Activated B cell treated with CpG ODN at 0.5 μM for 24 hours (primary cell): Measurements from ENCODE around the gene ARHGAP30. TPM values are rescaled to one million over a fixed set of nuclear protein-coding genes. Genes with fewer than 3 reads are reported as not detected.

Experiments
- ATAC-seq: fragments of 200-7000 bp; cut with Tn5 transposase; one replicate; pipeline ENCODE4 v1.10.0; 2021; ENCODE audit warnings: low read depth, mild to moderate bottlenecking, moderate library complexity
- CTCF ChIA-PET: fragments of 350-600 bp; sonication (Branson Sonifier 250); formaldehyde crosslinking; loops from one replicate; lab custom pipeline; 2021; ENCODE audit warnings: antibody characterized with exemption; lab: Charles Lee
- POLR2A ChIA-PET: fragments of 350-600 bp; sonication (Branson Sonifier 250); formaldehyde crosslinking; loops from one replicate; lab custom pipeline; 2021; ENCODE audit warnings: antibody characterized with exemption; lab: Charles Lee
- DNase-seq: peaks from one replicate; pipeline ENCODE4 v3.0.0; 2022
- H3K27ac Mint-ChIP-seq: one replicate; pipeline ENCODE4 v1.8.0; 2020; ENCODE audit warnings: mixed read lengths
- H3K27me3 Mint-ChIP-seq: one replicate; pipeline ENCODE4 v1.8.0; 2021; ENCODE audit warnings: mixed read lengths
- H3K36me3 Mint-ChIP-seq: one replicate; pipeline ENCODE4 v1.8.0; 2021; ENCODE audit warnings: low read depth, mixed read lengths
- H3K4me1 Mint-ChIP-seq: one replicate; pipeline ENCODE4 v1.8.0; 2021; ENCODE audit warnings: mixed read lengths
- H3K4me3 Mint-ChIP-seq: one replicate; pipeline ENCODE4 v1.8.0; 2020; ENCODE audit warnings: mild to moderate bottlenecking, mixed read lengths
- H3K9me3 Mint-ChIP-seq: one replicate; pipeline ENCODE4 v1.8.0; 2020; ENCODE audit warnings: mixed read lengths
- CTCF ChIP-seq: fragments of 200-600 bp; IDR thresholded peaks from one replicate; pipeline ENCODE4 v1.8.0; 2022; ENCODE audit warnings: antibody characterized with exemption, mild to moderate bottlenecking
- intact Hi-C: fragments of 100-400 bp; cut with micrococcal nuclease; formaldehyde crosslinking; loops from one replicate; pipeline ENCODE4 v1.15.1; 2024
- total RNA-seq: library from RNA; stranded (reverse); gene quantifications from 2 replicates; pipeline ENCODE4 v1.2.3, GENCODE V29; 2022

ARHGAP30 gene
- total RNA-seq, 1 donor from 2014 or later = 158 TPM

- ATAC-seq (no peak), DNase-seq (no peak)
- TF ChIP-seq CTCF = no peak
- Mint-ChIP-seq H3K27me3 (peaks cover 4% of the 10 kb centered on the region), H3K4me1 (no peaks in the 10 kb centered on the region), H3K36me3 (no peaks in the 10 kb centered on the region), H3K27ac (no peak overlapping the region), H3K9me3 (no peaks in the 10 kb centered on the region), H3K4me3 (no peak overlapping the region)
- intact Hi-C loops = no loop called here
- POLR2A ChIA-PET = no interaction called here
- CTCF ChIA-PET = interaction anchor here (1.3 kb wide), 1 partner anchor 15 kb away, joined by 3 read pairs; no protein-coding TSS in a partner anchor
These were observed 11.8 kb upstream of the ARHGAP30 start for GRCh38 chr1:161081519-161081918.

- no peaks in the 10 kb centered on the region for H3K36me3 Mint-ChIP-seq
- peaks cover 2% of the 10 kb centered on the region for H3K27me3 Mint-ChIP-seq
- H3K4me1 Mint-ChIP-seq = no peaks in the 10 kb centered on the region
- no peak overlapping the region for H3K27ac Mint-ChIP-seq
- TF ChIP-seq CTCF = no peak
- DNase-seq = no peak
- intact Hi-C loops = no loop called here
- ATAC-seq = no peak
- CTCF ChIA-PET = interaction anchor here (1.3 kb wide), 1 partner anchor 16 kb away, joined by 3 read pairs; no protein-coding TSS in a partner anchor
- H3K4me3 Mint-ChIP-seq = no peak overlapping the region
- POLR2A ChIA-PET = interaction anchor here (1.4 kb wide), 1 partner anchor 34 kb away, joined by 4 read pairs; no protein-coding TSS in a partner anchor
- no peaks in the 10 kb centered on the region for H3K9me3 Mint-ChIP-seq
These were observed 11.0 kb upstream of the ARHGAP30 start for GRCh38 chr1:161080441-161081405.

DNA sequence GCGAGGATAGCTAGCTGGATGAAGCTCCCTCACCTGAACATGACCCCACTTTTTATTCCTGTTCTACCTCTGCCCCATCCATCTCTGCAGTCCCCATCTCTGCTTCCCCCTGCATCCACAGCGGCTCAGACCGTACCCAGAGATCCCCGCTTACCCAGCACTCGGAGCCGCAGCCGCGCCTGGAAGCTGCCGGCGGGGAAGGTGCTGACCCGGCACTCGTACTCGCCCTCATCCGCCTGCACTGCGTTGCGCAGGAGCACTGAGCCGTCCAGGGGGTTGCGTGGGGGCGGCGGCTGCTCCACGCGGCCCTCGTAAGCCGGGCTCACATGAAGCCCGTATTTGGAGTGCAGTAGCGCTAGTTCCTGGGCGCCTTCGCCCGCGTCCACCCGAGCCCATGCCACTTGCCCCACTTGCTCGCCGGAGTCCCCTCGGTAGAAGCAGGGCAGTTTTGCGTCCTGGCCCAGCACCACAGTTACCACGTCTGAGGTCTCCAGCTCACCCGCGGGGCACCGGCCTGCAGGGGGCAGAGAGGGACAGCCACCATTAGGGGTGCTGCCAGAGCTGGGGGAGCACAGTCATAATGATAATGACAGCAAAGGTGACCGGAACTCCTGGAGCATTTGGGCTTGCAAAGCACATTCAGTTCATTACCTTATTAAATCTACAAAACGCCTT is 9.9 kb upstream of the ARHGAP30 start:
- no peak for DNase-seq

DNA sequence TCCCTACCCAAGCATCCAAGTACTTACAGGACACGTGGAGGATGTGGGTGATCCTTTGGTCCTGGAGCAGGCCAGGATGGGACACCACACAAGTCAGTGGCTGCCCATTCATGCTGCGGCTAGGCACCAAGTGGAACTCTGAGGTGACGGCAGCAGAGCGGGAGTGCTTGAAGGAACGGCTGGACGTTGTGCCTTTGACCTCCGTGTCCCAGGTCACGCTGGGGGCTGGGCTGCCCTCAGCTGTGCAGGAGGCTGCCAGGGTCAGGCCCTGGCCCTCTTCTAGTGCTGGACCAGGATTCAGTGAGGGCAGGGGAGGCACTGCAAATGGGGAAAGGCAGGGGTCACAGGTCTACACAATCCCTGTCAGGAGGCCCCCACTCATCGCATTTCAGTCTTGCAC is 7.7 kb upstream of the ARHGAP30 start:
- H3K4me1 Mint-ChIP-seq = no peaks in the 10 kb centered on the region
- no peak overlapping the region for H3K27ac Mint-ChIP-seq
- H3K9me3 Mint-ChIP-seq = no peaks in the 10 kb centered on the region
- H3K4me3 Mint-ChIP-seq = no peak overlapping the region
- CTCF ChIA-PET = no interaction called here
- peaks cover 2% of the 10 kb centered on the region for H3K27me3 Mint-ChIP-seq
- no peak for DNase-seq
- intact Hi-C loops = loop anchor here (2.0 kb wide), 1 partner anchor 13 kb away; no protein-coding TSS in a partner anchor
- no peak for ATAC-seq
- TF ChIP-seq CTCF = no peak
- H3K36me3 Mint-ChIP-seq = no peaks in the 10 kb centered on the region
- POLR2A ChIA-PET = no interaction called here

More for the DNA sequence above, 9.9 kb upstream of the ARHGAP30 start:
- intact Hi-C loops = no loop called here
- ChIA-PET POLR2A (interaction anchor here (1.0 to 1.7 kb wide), 3 partner anchors 10 to 33 kb away, joined by 4 to 5 read pairs (median 5); partner anchors contain the start of gene ARHGAP30), CTCF (interaction anchor here (1.0 kb wide), 1 partner anchor 18 kb away, joined by 3 read pairs; no protein-coding TSS in a partner anchor)
- no peak for TF ChIP-seq CTCF
- no peak for ATAC-seq
- H3K27ac Mint-ChIP-seq = no peak overlapping the region
- H3K4me3 Mint-ChIP-seq = no peak overlapping the region
- H3K36me3 Mint-ChIP-seq = no peaks in the 10 kb centered on the region
- no peaks in the 10 kb centered on the region for H3K9me3 Mint-ChIP-seq
- H3K4me1 Mint-ChIP-seq = no peaks in the 10 kb centered on the region
- peaks cover 2% of the 10 kb centered on the region for H3K27me3 Mint-ChIP-seq
